ENCODE results near the gene SERPINA5. TPM values are rescaled to one million over a fixed set of nuclear protein-coding genes. Genes with fewer than 3 reads are reported as not detected.

Gene SERPINA5
- total and polyA plus RNA-seq, 2 donors, result 0.24 to 1.7 TPM

DNA sequence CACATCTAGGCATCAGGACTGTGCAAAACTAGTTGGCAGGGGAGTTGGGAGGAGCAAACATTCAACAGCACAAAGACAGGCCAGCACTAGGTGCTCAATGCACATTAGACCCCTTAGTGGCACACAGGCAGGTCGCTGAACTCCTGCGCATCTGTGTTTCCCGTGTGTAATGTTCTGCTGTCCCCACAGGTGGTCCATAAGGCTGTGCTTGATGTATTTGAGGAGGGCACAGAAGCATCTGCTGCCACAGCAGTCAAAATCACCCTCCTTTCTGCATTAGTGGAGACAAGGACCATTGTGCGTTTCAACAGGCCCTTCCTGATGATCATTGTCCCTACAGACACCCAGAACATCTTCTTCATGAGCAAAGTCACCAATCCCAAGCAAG, 42.2 kb downstream of the SERPINA5 start:
- Histone ChIP-seq H3K27me3 (ENCODE audit: control insufficient read depth in 2 of 2, insufficient read depth in 1 of 2, low read length in 1 of 2) (no peaks in the 10 kb centered on the region), H3K4me1 (ENCODE audit: control insufficient read depth in 2 of 2, insufficient read depth in 2 of 2, low read length in 2 of 2) (no peaks in the 10 kb centered on the region), H3K36me3 (ENCODE audit: control insufficient read depth in 2 of 2, insufficient read depth in 2 of 2, low read length in 1 of 2) (no peaks in the 10 kb centered on the region), H3K9me3 (ENCODE audit: control insufficient read depth in 2 of 2, insufficient read depth in 1 of 2, low read length in 1 of 2) (peaks cover 0 to 4% of the 10 kb centered on the region in 2 donors), H3K27ac (ENCODE audit: low read depth in 1 of 2, low read length in 1 of 2) (no peak overlapping the region), H3K4me3 (ENCODE audit: low read length in 2 of 2) (no peak overlapping the region)
- 96% methylated on average over 4 of the region's 4 CpGs for WGBS
- no peak for DNase-seq (ENCODE audit: low read depth in 6 of 9, low spot score in 9 of 9)

DNA sequence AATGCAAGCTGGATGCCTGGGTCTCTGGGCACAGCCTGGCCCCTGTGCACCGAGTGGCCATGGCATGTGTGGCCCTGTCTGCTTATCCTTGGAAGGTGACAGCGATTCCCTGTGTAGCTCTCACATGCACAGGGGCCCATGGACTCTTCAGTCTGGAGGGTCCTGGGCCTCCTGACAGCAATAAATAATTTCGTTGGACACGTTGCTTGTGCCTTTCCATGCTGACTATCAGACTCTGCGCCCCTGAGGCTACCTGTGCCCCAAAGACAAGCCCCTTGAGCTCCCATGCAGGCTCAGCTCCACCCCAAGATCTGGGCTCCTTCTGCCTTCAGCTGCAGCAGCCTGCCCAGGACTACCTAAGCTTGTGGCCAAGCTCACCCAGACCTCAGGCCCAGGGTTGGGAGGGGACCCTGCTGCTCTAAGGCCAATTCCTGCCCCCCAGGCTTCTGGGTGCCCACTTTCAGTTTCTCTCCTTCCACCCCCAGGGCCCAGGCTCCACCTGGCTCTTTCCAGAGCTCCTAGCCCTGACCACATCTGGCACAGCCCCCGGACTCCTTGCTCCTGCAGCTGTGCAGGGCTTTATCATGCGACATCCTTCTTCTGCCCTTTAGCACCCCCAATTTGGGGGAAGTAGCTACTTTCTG, 42.8 kb downstream of the SERPINA5 start:
- 87% methylated on average over 7 of the region's 7 CpGs for WGBS
- H3K4me3 ChIP-seq (ENCODE audit: low read length in 2 of 2), result no peak overlapping the region
- no peak overlapping the region for H3K27ac ChIP-seq (ENCODE audit: low read depth in 1 of 2, low read length in 1 of 2)

DNA sequence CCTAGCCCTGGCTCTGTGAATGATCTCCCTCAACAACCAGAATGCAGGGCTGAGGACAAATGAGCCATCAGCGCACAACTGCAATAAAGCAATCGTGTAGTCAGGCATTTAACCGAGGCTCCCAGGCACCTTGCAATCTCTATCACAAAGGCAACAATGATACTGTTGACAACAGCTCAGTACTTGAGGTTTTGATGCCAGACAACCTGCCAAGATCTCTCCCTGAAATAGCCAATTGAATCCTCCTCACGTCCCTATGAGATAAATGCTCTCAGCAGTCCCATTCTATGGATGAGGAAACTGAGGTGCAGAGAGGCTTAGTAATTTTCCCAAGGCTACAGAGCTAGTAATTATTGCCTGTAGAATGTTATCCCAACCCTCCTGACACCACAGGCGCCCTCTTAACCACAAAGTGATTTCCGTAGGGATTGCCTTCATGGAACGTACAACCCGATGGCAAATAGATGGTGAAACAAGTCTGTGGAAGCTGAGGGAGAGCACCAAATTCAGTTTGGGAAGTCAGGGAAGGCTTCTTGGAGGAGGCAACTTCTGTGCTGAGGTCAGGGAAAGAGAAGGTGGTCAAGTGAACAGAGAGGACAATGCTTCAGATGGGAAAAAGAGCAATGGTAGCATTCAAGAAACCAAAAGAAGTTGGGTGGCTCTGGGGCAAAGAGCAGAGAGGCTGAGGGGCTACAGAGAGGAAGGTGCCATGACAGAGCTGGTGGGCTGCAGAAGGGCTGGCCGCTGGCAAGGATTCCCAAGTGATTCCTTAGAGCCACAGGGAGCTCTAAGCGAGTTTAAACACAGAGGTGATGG, 43.5 kb downstream of the SERPINA5 start:
- no peak for DNase-seq (ENCODE audit: low read depth in 6 of 9, low spot score in 9 of 9)
- peaks cover 0 to 3% of the 10 kb centered on the region in 2 donors for H3K9me3 ChIP-seq (ENCODE audit: control insufficient read depth in 2 of 2, insufficient read depth in 1 of 2, low read length in 1 of 2)
- H3K4me1 ChIP-seq (ENCODE audit: control insufficient read depth in 2 of 2, insufficient read depth in 2 of 2, low read length in 2 of 2), result no peaks in the 10 kb centered on the region
- no peaks in the 10 kb centered on the region for H3K27me3 ChIP-seq (ENCODE audit: control insufficient read depth in 2 of 2, insufficient read depth in 1 of 2, low read length in 1 of 2)
- no peak overlapping the region for H3K4me3 ChIP-seq (ENCODE audit: low read length in 2 of 2)
- H3K27ac ChIP-seq (ENCODE audit: low read depth in 1 of 2, low read length in 1 of 2), result no peak overlapping the region
- H3K36me3 ChIP-seq (ENCODE audit: control insufficient read depth in 2 of 2, insufficient read depth in 2 of 2, low read length in 1 of 2), result no peaks in the 10 kb centered on the region
- WGBS, result 89% methylated on average over 10 of the region's 10 CpGs

More for the DNA sequence above, 42.8 kb downstream of the SERPINA5 start:
- no peak for DNase-seq (ENCODE audit: low read depth in 6 of 9, low spot score in 9 of 9)
- no peaks in the 10 kb centered on the region for H3K36me3 ChIP-seq (ENCODE audit: control insufficient read depth in 2 of 2, insufficient read depth in 2 of 2, low read length in 1 of 2)
- no peaks in the 10 kb centered on the region for H3K4me1 ChIP-seq (ENCODE audit: control insufficient read depth in 2 of 2, insufficient read depth in 2 of 2, low read length in 2 of 2)
- H3K27me3 ChIP-seq (ENCODE audit: control insufficient read depth in 2 of 2, insufficient read depth in 1 of 2, low read length in 1 of 2), result no peaks in the 10 kb centered on the region
- H3K9me3 ChIP-seq (ENCODE audit: control insufficient read depth in 2 of 2, insufficient read depth in 1 of 2, low read length in 1 of 2), result peaks cover 0 to 3% of the 10 kb centered on the region in 2 donors

DNA sequence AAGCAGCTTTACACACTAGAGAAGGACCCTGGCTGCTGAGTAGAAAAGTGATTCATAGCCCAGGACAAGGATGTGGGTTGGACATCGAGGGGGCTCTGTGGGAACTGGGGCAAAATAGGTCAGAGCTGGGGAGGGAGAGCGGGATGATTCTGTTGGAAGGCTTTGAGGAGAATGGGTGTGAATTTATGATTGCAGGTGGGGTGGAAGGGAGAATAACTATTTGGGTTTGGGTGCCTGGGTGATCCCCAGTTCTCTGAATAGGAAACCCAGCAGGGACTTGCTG, 44.1 kb downstream of the SERPINA5 start:
- H3K4me3 ChIP-seq (ENCODE audit: low read length in 2 of 2), result no peak overlapping the region
- no peaks in the 10 kb centered on the region for H3K4me1 ChIP-seq (ENCODE audit: control insufficient read depth in 2 of 2, insufficient read depth in 2 of 2, low read length in 2 of 2)
- no peaks in the 10 kb centered on the region for H3K36me3 ChIP-seq (ENCODE audit: control insufficient read depth in 2 of 2, insufficient read depth in 2 of 2, low read length in 1 of 2)
- no peaks in the 10 kb centered on the region for H3K27me3 ChIP-seq (ENCODE audit: control insufficient read depth in 2 of 2, insufficient read depth in 1 of 2, low read length in 1 of 2)
- peaks cover 0 to under 1% of the 10 kb centered on the region in 2 donors for H3K9me3 ChIP-seq (ENCODE audit: control insufficient read depth in 2 of 2, insufficient read depth in 1 of 2, low read length in 1 of 2)
- DNase-seq (ENCODE audit: low read depth in 6 of 9, low spot score in 9 of 9), result no peak
- H3K27ac ChIP-seq (ENCODE audit: low read depth in 1 of 2, low read length in 1 of 2), result no peak overlapping the region
- 70% methylated on average over 2 of the region's 2 CpGs for WGBS

DNA sequence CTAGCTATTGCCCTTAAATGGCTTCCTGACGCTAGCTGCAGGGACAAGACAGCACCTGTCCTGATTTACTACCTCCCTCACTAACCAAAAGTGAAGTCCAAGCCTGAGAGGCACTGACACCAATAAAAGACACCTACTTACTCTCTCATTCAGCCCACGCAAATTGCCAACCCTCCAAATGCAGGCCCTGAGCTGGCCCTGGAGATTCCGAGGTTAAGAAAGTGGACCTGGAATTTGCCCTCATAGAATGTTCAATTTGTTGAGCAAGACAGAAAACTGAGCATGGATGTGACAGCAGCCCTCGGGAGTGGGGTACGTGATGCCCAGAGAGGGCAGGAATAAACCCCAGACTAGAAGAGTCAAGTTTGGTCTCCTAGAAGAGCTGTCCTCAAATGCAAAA, 47.4 kb downstream of the SERPINA5 start:
- no peak overlapping the region for H3K4me3 ChIP-seq (ENCODE audit: low read length in 2 of 2)
- no peak overlapping the region for H3K27ac ChIP-seq (ENCODE audit: low read depth in 1 of 2, low read length in 1 of 2)
- WGBS, result 85% methylated on average over 5 of the region's 5 CpGs
- H3K27me3 ChIP-seq (ENCODE audit: control insufficient read depth in 2 of 2, insufficient read depth in 1 of 2, low read length in 1 of 2), result no peaks in the 10 kb centered on the region
- no peaks in the 10 kb centered on the region for H3K9me3 ChIP-seq (ENCODE audit: control insufficient read depth in 2 of 2, insufficient read depth in 1 of 2, low read length in 1 of 2)
- H3K4me1 ChIP-seq (ENCODE audit: control insufficient read depth in 2 of 2, insufficient read depth in 2 of 2, low read length in 2 of 2), result no peaks in the 10 kb centered on the region
- no peaks in the 10 kb centered on the region for H3K36me3 ChIP-seq (ENCODE audit: control insufficient read depth in 2 of 2, insufficient read depth in 2 of 2, low read length in 1 of 2)
- DNase-seq (ENCODE audit: low read depth in 6 of 9, low spot score in 9 of 9), result no peak

DNA sequence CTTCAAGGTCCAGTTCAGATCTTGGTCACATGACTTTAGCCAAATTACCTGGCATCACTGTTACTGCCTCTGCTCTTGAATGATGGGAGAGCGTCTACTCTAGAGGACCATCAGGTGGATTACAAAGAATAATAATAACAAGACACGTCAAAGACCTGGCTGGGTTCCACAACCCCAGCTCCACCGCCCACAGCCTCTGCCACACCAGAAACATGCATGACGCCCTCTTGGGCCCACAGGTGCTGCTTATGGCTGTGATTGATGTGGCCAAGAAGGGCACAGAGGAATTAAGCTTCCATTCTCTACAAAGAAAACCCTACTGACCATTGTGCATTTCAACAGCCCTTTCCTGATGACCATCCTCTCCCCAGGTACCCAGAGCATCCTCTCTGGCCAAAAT, 49.2 kb downstream of the SERPINA5 start:
- Histone ChIP-seq H3K9me3 (ENCODE audit: control insufficient read depth in 2 of 2, insufficient read depth in 1 of 2, low read length in 1 of 2) (no peaks in the 10 kb centered on the region), H3K4me1 (ENCODE audit: control insufficient read depth in 2 of 2, insufficient read depth in 2 of 2, low read length in 2 of 2) (no peaks in the 10 kb centered on the region), H3K36me3 (ENCODE audit: control insufficient read depth in 2 of 2, insufficient read depth in 2 of 2, low read length in 1 of 2) (no peaks in the 10 kb centered on the region), H3K27ac (ENCODE audit: low read depth in 1 of 2, low read length in 1 of 2) (no peak overlapping the region), H3K27me3 (ENCODE audit: control insufficient read depth in 2 of 2, insufficient read depth in 1 of 2, low read length in 1 of 2) (no peaks in the 10 kb centered on the region), H3K4me3 (ENCODE audit: low read length in 2 of 2) (no peak overlapping the region)
- DNase-seq (ENCODE audit: low read depth in 6 of 9, low spot score in 9 of 9), result no peak
- 89% methylated on average over 4 of the region's 4 CpGs for WGBS

DNA sequence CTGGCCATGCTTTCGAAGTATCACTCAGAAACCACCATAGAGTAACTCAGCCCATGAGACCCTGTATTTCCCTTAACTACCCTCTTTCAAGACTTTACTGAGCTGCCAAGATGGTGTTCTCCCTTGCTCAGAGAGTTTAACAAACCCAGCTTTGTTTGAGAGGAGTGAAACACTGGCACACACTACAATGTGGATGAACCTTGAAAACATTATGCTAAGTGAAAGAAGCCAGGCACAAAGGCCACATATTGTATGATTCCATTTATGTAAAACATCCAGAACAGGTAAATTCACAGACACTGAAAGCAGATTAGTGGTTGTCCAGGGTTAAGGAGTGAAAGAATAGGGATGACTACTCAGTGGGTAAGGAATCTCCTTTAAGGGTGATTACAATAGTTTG, 49.8 kb downstream of the SERPINA5 start:
- H3K4me1 ChIP-seq (ENCODE audit: control insufficient read depth in 2 of 2, insufficient read depth in 2 of 2, low read length in 2 of 2), result no peaks in the 10 kb centered on the region
- H3K9me3 ChIP-seq (ENCODE audit: control insufficient read depth in 2 of 2, insufficient read depth in 1 of 2, low read length in 1 of 2), result no peaks in the 10 kb centered on the region
- H3K27me3 ChIP-seq (ENCODE audit: control insufficient read depth in 2 of 2, insufficient read depth in 1 of 2, low read length in 1 of 2), result no peaks in the 10 kb centered on the region
- H3K4me3 ChIP-seq (ENCODE audit: low read length in 2 of 2), result no peak overlapping the region
- no peaks in the 10 kb centered on the region for H3K36me3 ChIP-seq (ENCODE audit: control insufficient read depth in 2 of 2, insufficient read depth in 2 of 2, low read length in 1 of 2)
- 98% methylated on average over 1 of the region's 1 CpG for WGBS
- no peak for DNase-seq (ENCODE audit: low read depth in 6 of 9, low spot score in 9 of 9)
- no peak overlapping the region for H3K27ac ChIP-seq (ENCODE audit: low read depth in 1 of 2, low read length in 1 of 2)

DNA sequence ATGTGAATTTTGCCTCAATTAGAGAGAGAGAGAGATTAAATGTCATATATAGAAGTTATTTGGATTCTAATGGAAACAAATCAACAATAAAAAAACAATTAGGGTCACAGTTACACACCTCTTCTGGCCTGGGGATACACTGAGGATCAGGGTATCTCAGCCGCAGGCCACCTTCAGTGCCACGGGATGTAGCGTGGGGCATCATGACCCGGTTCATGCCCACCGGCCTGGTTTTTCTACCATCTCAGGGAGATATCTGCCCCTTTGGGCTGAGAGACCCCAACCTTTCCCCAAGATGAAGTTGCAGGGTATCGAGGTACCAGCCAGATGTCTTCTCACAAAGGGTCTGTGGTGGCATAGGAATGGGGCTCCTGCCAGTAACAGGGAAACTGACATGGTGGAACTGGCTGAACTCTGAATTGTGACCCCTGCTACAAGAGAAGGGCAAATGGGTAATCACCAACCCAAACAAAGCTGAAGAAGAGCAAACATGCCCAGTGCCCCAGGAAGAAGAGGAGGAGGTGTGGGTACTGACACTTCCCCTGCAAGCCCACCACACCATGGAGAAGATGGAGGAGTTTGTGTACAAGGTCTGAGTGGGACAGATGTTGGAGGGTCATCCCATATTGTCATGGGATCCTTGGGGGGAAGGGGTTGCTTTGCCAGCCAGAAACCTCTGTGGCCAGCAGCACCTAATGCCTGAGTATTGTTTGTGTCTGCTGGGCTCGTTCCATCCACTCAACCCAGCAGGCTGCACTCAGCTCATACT, 50.5 kb downstream of the SERPINA5 start:
- H3K36me3 ChIP-seq (ENCODE audit: control insufficient read depth in 2 of 2, insufficient read depth in 2 of 2, low read length in 1 of 2), result no peaks in the 10 kb centered on the region
- no peak overlapping the region for H3K27ac ChIP-seq (ENCODE audit: low read depth in 1 of 2, low read length in 1 of 2)
- WGBS, result 90% methylated on average over 7 of the region's 7 CpGs
- no peaks in the 10 kb centered on the region for H3K27me3 ChIP-seq (ENCODE audit: control insufficient read depth in 2 of 2, insufficient read depth in 1 of 2, low read length in 1 of 2)
- no peak overlapping the region for H3K4me3 ChIP-seq (ENCODE audit: low read length in 2 of 2)
- DNase-seq (ENCODE audit: low read depth in 6 of 9, low spot score in 9 of 9), result no peak
- H3K9me3 ChIP-seq (ENCODE audit: control insufficient read depth in 2 of 2, insufficient read depth in 1 of 2, low read length in 1 of 2), result no peaks in the 10 kb centered on the region
- no peaks in the 10 kb centered on the region for H3K4me1 ChIP-seq (ENCODE audit: control insufficient read depth in 2 of 2, insufficient read depth in 2 of 2, low read length in 2 of 2)

DNA sequence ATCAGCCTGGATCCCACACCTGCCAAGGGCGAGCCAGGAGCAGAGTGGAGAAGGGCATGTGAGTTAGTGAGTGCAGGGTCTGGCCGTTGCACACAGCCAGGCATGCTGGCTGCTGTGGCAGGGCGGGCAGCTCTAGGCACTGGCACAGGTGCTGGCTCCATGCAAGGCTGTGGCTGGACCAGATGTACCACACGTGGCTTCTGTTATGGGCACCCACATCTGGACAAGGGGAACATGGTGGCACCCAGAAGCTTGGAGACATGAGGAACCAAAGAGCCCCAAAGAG, 51.0 kb downstream of the SERPINA5 start:
- Histone ChIP-seq H3K27me3 (ENCODE audit: control insufficient read depth in 2 of 2, insufficient read depth in 1 of 2, low read length in 1 of 2) (no peaks in the 10 kb centered on the region), H3K9me3 (ENCODE audit: control insufficient read depth in 2 of 2, insufficient read depth in 1 of 2, low read length in 1 of 2) (no peaks in the 10 kb centered on the region), H3K27ac (ENCODE audit: low read depth in 1 of 2, low read length in 1 of 2) (no peak overlapping the region), H3K4me3 (ENCODE audit: low read length in 2 of 2) (no peak overlapping the region), H3K36me3 (ENCODE audit: control insufficient read depth in 2 of 2, insufficient read depth in 2 of 2, low read length in 1 of 2) (no peaks in the 10 kb centered on the region), H3K4me1 (ENCODE audit: control insufficient read depth in 2 of 2, insufficient read depth in 2 of 2, low read length in 2 of 2) (no peaks in the 10 kb centered on the region)
- DNase-seq (ENCODE audit: low read depth in 6 of 9, low spot score in 9 of 9), result no peak
- 87% methylated on average over 4 of the region's 4 CpGs for WGBS
